Ureter (tissue), 1 donor: ENCODE measurements around the gene KDELR1. TPM values are rescaled to one million over a fixed set of nuclear protein-coding genes. Genes with fewer than 3 reads are reported as not detected.

Source experiments
- DNase-seq: peaks from one replicate; pipeline ENCODE4 v3.0.0-alpha.2; 2020; ENCODE audit warnings: low spot score
- total RNA-seq: library from RNA; stranded (reverse); gene quantifications from one replicate; pipeline ENCODE4 v1.2.4, GENCODE V29; 2023
- donor health status: DM: yes; HTN: yes; CAD: no.

KDELR1 gene
- total RNA-seq, 1 donor from 2014 or later = 146 TPM

DNA sequence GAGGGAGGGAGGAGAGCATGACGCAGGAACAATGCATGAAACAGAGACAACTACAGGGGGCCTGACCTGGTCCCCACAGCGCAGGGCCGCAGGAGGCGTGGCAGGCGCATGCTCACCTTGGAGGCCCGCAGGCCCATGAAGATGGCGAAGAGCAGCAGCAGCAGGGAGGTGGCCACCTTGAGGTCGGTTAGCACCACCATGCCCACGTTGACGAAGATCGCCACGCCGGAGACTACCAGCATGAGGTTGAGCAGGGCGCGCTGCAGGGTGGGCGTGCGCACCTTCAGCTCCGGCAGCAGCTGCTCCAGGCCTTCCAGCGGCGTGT lies 49.0 kb downstream of the KDELR1 start:
- no peak for DNase-seq

DNA sequence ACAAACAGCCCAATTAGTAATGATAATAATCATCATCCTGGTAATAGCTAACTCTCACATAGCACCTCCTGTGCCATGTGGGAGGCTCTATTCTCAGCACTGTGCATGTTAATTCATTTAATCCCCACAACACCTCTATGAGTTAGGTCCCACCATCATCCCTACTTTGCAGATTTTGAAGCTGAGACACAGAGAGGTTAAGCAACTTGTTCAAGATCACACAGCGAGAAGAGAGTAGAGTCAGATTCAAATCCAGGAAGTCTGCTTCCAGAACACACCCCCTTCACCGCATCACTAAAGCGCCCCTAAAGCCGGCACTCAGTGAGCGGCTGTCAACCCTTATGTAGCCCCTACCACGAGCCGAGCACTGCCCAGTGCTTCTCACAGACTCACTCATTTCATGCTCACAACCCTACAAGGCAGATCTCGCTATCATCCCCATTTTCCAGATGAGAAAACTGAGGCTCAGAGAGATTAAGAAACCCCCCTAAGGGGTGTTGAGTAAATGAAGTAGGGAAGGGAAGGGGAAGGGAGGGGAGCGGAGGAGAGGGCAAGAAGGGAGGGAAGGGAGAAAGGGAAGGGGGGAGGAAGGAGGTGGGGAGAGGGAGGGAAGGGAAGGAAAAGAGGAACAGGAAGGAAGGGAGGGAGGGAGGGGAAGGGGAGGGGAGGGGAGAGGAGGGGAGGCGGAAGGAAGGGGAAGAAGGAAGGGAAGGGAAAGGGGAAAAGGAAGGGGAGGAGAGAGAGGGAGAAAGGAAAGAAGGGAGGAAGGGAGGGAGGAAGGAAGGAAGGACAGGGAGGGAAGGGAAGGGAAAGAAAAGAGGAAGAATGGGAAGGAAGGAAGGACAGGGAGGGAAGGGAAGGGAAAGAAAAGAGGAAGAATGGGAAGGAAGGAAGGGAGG lies 49.6 kb downstream of the KDELR1 start:
- no peak for DNase-seq

DNA sequence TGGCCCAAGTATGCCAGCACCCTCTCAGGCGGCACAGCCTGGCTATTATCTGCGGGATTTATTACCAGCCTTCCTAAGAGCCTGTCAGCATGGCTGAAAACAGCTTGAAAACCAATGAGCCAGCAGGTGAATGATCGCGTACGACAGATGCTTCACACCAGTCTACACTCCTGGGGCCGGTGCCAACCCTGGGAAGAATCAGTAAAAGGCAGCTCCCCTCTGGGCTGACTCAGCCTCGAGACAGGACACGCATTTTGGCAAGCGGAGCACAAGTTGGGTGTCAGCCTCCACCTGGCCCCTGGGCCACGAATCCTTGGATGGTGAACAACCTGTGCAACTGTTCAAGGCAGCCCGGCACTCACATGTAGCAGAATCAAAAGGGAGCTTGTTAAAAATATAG lies 50.4 kb downstream of the KDELR1 start:
- no peak for DNase-seq

DNA sequence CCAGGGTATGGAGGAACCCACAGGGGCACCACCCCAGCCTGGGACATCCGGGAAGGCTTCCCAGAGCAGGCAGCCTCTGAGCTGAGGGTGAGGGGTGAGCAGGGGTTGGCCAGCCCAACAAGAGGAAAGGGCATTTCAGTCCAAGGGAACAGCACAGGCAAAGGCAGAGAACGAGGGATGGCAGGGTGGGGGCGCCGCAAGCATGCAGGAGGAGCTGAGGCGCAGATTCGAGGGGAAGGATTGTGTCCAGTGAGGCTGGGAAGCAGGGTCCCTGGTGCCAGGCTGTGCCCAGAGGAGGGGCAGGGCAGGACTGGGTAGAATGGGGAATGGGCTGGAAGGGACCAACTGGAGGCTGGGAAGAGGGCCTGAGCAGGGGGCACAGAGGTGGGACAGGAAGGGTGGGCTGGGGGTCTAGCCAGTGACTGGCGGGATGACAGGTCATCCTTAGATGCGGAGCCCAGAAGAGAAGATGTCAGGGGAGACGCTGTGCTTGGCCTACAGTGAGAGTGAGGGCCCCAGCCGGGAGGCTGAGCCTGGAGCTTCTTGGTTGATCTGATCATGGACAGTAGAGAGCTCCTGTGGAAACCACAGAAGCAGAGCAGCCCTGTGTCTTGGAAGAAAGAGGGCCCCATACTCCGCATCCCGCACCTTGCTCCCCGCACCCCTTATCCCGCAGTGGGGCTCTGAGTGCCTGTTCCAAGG lies 52.4 kb downstream of the KDELR1 start:
- no peak for DNase-seq

DNA sequence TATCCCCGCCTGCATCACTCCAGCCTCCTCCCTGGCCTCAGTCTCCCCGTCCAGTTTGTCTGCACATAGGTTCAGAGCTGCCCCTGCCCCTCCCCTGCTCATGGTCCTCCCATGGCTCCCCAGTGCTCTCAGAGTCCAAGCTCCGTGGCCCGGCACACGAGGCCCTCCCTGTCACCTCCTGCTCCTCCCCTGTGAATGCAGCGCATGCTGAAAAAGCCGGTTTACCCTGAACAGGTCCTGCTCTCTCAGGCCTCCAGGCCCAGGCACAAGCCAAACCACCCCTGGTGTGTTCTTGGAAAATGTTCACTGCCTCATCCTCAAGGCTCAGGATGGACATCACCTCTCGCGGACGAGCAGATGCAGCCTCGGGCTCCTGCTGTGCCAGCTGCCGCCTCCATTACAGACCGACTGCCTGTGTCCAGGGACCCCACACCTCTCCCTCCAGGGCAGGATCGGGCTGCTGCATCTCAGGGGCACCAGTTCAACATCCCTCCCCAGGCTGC lies 53.0 kb downstream of the KDELR1 start:
- DNase-seq = no peak

DNA sequence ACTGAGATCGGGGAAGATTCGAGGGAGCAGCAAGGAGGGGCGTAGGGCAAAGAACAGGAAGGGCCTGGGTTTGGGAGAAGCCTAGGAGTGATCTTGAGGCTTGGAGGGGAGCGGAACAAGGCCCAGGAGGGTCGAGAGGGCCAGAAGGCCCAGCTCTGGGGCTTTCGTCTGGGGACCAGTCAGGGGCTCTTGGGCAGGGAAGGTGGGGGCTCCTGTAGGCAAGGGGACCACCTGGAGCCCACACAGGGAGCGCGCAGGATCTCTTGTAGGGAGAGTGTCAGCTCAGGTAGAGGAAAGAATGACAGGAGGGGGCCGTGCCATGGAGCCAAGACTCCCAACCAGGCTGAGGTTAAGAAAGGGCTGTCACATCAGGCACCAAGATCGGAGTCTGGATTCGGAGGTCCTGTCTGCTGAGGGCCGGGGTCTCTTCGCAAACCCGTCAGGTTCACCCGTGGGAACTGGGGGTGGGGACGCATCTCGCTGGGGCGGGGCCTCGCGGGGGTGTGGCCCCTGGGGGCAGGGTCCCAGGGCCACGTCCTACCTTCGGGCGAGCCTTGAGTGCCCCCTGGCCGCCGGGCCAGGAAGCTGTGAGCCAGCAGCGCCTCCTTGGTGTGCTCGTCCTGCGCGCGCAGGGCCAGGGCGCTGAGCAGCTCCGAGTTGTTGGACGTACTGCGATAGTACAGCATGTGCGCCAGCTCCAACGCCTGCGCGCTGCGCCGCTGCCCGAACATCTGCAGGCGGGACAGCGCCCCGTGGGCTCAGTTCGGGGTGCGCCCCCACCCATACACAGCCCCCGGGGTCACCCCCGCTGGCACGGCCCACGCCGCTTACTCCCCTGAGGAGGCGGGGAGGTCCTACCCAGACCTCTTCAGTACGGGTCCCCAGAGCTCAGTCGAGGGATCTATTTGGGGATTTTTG lies 57.6 kb downstream of the KDELR1 start:
- DNase-seq = peak; percentile 91

DNA sequence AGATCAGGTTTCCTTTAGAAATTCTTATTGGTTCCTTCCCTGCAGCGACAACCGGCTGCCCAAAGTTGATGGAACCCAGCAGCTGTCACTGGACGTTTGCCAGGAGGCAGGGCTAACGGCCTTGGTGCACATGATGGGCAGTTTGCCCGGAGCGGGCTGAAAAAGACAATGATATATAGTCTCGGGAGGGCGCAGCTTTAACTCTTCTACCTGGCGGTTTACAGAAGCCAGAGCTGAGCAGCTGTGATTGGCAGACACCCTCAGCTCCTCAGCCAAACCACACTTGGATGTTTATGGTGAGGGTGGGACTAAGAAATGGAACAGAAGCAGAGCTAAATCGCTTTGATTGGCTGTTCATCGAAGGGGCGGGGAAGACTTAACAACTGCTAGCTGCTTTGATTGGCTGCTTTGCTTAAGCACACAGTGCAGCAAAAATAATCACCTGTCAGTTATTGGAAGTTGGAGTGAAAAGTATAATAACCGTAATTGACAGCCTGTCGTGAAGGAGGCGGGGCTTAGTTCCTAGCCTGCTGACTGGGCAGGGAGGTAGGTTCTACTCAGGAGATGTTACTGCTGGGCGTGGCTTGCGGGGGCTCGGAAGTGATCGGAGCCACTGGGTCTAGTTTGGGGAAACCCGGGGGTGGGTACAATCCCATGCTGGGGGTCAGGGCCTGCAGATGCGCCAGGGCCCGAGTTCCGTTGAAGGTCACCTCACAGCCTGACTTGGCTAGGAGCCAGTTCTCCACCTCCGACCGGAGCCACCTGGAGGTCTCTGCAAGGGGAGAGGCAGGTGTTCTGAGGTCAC lies 58.5 kb downstream of the KDELR1 start:
- peak; percentile 94 for DNase-seq

Other genes starting within 250 kb of the KDELR1 start
- gene LIG1, start 221.2 kb downstream of the KDELR1 start, total RNA-seq = 25.5 TPM
- 5.2 TPM for gene ZSWIM9, start 220.9 kb downstream of the KDELR1 start, total RNA-seq
- gene CARD8, start 135.6 kb downstream of the KDELR1 start, total RNA-seq = 47.3 TPM
- gene ZNF114, start 121.5 kb downstream of the KDELR1 start, total RNA-seq = 0.44 TPM
- 31.6 TPM for gene EMP3, start 66.0 kb downstream of the KDELR1 start, total RNA-seq
- 6.7 TPM for gene TMEM143, start 27.6 kb downstream of the KDELR1 start, total RNA-seq
- not detected for gene SYNGR4, start 27.2 kb downstream of the KDELR1 start, total RNA-seq
- gene GRIN2D, start 2.1 kb upstream of the KDELR1 start, total RNA-seq = 0.86 TPM
- gene GRWD1, start 54.4 kb upstream of the KDELR1 start, total RNA-seq = 43.6 TPM
- gene KCNJ14, start 64.0 kb upstream of the KDELR1 start, total RNA-seq = 1.5 TPM
- gene CYTH2, start 77.8 kb upstream of the KDELR1 start, total RNA-seq = 61.6 TPM
- gene LMTK3, start 120.3 kb upstream of the KDELR1 start, total RNA-seq = 5.1 TPM
- 1.6 TPM for gene SULT2B1, start 160.6 kb upstream of the KDELR1 start, total RNA-seq
- not detected for gene SPACA4, start 215.2 kb upstream of the KDELR1 start, total RNA-seq
- gene FAM83E, start 223.5 kb upstream of the KDELR1 start, total RNA-seq = 12.7 TPM
- 1,575 TPM for gene RPL18, start 227.6 kb upstream of the KDELR1 start, total RNA-seq
- 27.6 TPM for gene SPHK2, start 228.0 kb upstream of the KDELR1 start, total RNA-seq
- gene DBP, start 245.8 kb upstream of the KDELR1 start, total RNA-seq = 12.7 TPM